ENCODE measurements around the gene RIMS1. TPM values are rescaled to one million over a fixed set of nuclear protein-coding genes. Genes with fewer than 3 reads are reported as not detected.

RIMS1 gene
- total and polyA plus RNA-seq, 12 donors, result 0.07 to 2.8 (median 0.20) TPM; not detected in 3

DNA sequence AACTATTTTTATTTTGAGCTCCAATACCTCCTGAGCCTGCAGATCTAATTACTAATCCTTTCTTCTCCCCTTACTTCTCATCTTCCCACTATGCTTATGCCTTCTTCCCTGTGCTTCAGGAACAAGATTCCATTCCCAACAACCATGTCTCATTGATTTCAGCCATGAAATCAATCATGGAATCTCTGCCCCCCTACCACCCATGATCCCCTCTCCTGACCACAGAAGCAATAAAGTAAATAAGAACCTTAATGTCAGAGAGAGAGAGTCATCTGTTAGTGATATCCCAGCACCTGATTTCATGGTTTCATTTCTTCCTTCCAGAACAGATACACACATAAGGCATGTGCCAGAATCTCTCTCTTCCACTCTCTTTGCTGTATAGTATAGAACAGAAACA lies 395.9 kb downstream of the RIMS1 start:
- no peak for DNase-seq
- TF ChIP-seq, protein P1, sequence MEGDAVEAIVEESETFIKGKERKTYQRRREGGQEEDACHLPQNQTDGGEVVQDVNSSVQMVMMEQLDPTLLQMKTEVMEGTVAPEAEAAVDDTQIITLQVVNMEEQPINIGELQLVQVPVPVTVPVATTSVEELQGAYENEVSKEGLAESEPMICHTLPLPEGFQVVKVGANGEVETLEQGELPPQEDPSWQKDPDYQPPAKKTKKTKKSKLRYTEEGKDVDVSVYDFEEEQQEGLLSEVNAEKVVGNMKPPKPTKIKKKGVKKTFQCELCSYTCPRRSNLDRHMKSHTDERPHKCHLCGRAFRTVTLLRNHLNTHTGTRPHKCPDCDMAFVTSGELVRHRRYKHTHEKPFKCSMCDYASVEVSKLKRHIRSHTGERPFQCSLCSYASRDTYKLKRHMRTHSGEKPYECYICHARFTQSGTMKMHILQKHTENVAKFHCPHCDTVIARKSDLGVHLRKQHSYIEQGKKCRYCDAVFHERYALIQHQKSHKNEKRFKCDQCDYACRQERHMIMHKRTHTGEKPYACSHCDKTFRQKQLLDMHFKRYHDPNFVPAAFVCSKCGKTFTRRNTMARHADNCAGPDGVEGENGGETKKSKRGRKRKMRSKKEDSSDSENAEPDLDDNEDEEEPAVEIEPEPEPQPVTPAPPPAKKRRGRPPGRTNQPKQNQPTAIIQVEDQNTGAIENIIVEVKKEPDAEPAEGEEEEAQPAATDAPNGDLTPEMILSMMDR (IDR thresholded peaks at IDR 0.05), result no peak
- ATAC-seq, result no peak
- Histone ChIP-seq H3K27me3 (no peaks in the 10 kb centered on the region), H3K36me3 (no peaks in the 10 kb centered on the region), H3K4me1 (no peaks in the 10 kb centered on the region), H3K4me3 (no peak overlapping the region), H3K27ac (no peak overlapping the region), H3K9me3 (no peaks in the 10 kb centered on the region)
- intact Hi-C loops (cut with DNase I), result no loop called here

DNA sequence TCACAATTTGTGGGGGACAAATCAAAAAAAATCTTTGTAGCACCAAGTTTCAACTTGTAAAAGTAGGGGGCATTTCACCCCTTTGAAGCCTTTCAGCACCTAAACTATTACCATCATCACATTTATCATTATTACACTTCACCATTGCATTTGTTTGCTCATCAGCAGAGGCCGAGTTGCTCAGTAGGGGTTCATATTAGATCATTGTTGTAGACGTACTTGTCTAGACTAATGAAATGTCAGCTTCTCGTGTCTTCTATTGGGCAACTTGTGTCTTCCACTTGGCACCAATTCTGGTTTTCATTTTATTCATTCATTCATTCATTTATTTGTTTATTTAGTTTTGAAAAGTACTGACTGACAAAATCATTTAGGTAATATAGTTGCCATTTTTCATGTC lies 397.2 kb downstream of the RIMS1 start:
- Histone ChIP-seq H3K4me1 (no peaks in the 10 kb centered on the region), H3K27ac (no peak overlapping the region), H3K27me3 (no peaks in the 10 kb centered on the region), H3K9me3 (no peaks in the 10 kb centered on the region), H3K36me3 (no peaks in the 10 kb centered on the region), H3K4me3 (no peak overlapping the region)
- WGBS, 2 donors, result 74 to 78% methylated on average over 3 of the region's 3 CpGs
- DNase-seq, result no peak
- TF ChIP-seq, protein P1 (IDR thresholded peaks at IDR 0.05), result no peak
- no peak for ATAC-seq
- intact Hi-C loops (cut with DNase I), result no loop called here

DNA sequence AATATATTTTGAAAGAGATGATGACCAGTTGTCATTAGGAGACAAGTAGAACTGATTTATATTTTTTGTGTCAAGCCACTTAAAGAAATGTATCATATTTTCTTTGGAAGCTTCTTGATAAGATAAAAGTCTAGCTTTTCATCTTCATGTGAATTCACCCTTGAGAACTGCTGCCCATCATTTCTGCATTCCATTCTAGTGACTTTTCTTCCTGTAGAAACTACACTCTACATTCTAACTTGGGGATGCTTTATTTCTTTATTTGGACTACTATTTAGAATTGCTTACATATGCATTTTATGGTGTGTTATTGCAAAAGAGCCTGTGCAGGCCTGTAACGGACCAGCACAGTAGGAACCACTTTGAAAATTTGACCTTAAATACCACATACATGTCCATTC lies 400.6 kb downstream of the RIMS1 start:
- TF ChIP-seq, protein P1 (IDR thresholded peaks at IDR 0.05), result no peak
- no peak for DNase-seq
- intact Hi-C loops (cut with DNase I), result no loop called here
- no peaks in the 10 kb centered on the region for H3K36me3 ChIP-seq
- ATAC-seq, result no peak
- 58 to 64% methylated on average over 1 of the region's 1 CpG for WGBS, 2 donors
- no peak overlapping the region for H3K4me3 ChIP-seq
- H3K27me3 ChIP-seq, result no peaks in the 10 kb centered on the region
- no peak overlapping the region for H3K27ac ChIP-seq
- H3K4me1 ChIP-seq, result no peaks in the 10 kb centered on the region
- H3K9me3 ChIP-seq, result no peaks in the 10 kb centered on the region

DNA sequence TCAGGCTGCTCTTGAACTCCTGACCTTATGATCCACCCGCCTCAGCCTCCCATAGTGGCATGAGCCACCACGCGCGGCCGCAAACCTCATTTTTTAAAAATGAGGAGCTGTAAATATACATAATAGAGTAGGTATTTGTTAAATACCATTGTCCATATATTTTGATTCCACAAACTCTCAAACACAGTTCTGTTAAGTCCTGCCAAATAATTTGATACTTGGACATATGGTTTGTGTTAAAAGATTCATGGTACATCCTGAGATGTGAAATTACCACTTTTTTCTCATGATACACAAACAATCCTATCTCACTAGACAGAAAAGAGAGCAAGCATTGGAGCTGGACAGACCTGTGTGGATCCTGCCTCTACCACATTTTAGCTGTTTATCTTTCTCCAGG lies 401.5 kb downstream of the RIMS1 start:
- no peak overlapping the region for H3K27ac ChIP-seq
- intact Hi-C loops (cut with DNase I), result no loop called here
- no peaks in the 10 kb centered on the region for H3K9me3 ChIP-seq
- no peaks in the 10 kb centered on the region for H3K27me3 ChIP-seq
- no peaks in the 10 kb centered on the region for H3K4me1 ChIP-seq
- ATAC-seq (no peak), DNase-seq (no peak)
- TF ChIP-seq, protein P1 (IDR thresholded peaks at IDR 0.05), result no peak
- WGBS, 2 donors, result 91 to 97% methylated on average over 5 of the region's 5 CpGs
- H3K36me3 ChIP-seq, result no peaks in the 10 kb centered on the region
- H3K4me3 ChIP-seq, result no peak overlapping the region

DNA sequence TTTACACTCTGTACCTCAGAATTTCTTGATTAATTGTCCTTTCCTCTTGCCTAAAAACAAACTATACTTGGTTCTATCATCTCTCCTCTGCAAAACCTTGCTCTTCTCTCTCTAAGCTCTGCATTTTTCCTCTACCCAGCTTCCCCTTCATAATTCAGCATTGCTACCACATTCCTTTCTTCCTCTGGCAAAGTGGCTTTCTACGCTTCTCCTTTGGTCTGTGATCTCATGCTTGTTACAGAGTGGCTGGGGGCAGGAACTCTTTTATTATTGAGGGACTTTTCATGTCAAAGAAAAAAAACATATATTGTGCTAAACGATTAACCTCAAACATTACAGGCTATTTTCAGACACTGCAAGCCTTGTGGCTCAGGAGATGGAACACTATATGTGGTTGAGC lies 402.2 kb downstream of the RIMS1 start:
- Histone ChIP-seq H3K36me3 (peaks cover 0 to 3% (median 0%) of the 10 kb centered on the region in 9 donors), H3K4me3 (no peak overlapping the region), H3K27me3 (no peaks in the 10 kb centered on the region), H3K9me3 (no peaks in the 10 kb centered on the region), H3K27ac (no peak overlapping the region), H3K4me1 (no peaks in the 10 kb centered on the region)
- WGBS, 2 donors, result 45 to 53% methylated on average over 2 of the region's 2 CpGs
- DNase-seq (no peak), ATAC-seq (no peak)
- TF ChIP-seq, protein P1 (IDR thresholded peaks at IDR 0.05), result no peak
- intact Hi-C loops (cut with DNase I), result no loop called here

All from heart right ventricle (tissue), 16 donors.